DOHH2 (cell line): ENCODE measurements around the gene BRD8.

Experiments
- CTCF ChIP-seq: fragments of 200-600 bp; sonication (generic); IDR thresholded peaks from one replicate; pipeline ENCODE4 v1.5.1; 2014; ENCODE audit warnings: antibody characterized with exemption, mild to moderate bottlenecking, low read depth, low read length; ENCODE audit not compliant: poor library complexity, severe bottlenecking
- EZH2phosphoT487 ChIP-seq: fragments of 200-600 bp; sonication (generic); IDR thresholded peaks from 2 replicates; pipeline ENCODE4 v1.6.1; 2017; ENCODE audit warnings: borderline replicate concordance, mild to moderate bottlenecking, antibody characterized with exemption, low read length, moderate library complexity, mixed read lengths

GRCh38 chr5:138092301-138092700, 86.1 kb downstream of the BRD8 start:
- TF ChIP-seq CTCF: no peak
- TF ChIP-seq EZH2phosphoT487: no peak
